Common myeloid progenitor, CD34-positive (primary cell): ENCODE results near the gene SOX30.

Experiments used
- CTCF ChIA-PET: fragments of 350-600 bp; sonication (Branson Sonifier 250); formaldehyde crosslinking; loops from one replicate; lab custom pipeline; 2021; ENCODE audit warnings: antibody characterized with exemption; lab: Charles Lee
- POLR2A ChIA-PET: fragments of 350-600 bp; sonication (Branson Sonifier 250); formaldehyde crosslinking; loops from one replicate; lab custom pipeline; 2021; ENCODE audit warnings: antibody characterized with exemption; lab: Charles Lee
- DNase-seq, 3 donors: peaks; one replicate each; pipeline versions ENCODE4 v3.0.0 to v3.0.0-alpha.2; 2013
- H3K27ac ChIP-seq, 2 experiments: 1 replicate in 1 of 2; 2 replicates in 1 of 2; pipeline ENCODE4 v1.7.0; 2013; ENCODE audit warnings: inconsistent platforms in 2 of 2, low read length in 2 of 2, mild to moderate bottlenecking in 2 of 2, low read depth in 1 of 2, moderate library complexity in 1 of 2; ENCODE audit not compliant: severe bottlenecking in 2 of 2, insufficient read depth in 1 of 2, poor library complexity in 1 of 2
- H3K27me3 ChIP-seq, 5 experiments: replicated peaks in 2 of 5; 1 replicate in 3 of 5; 2 replicates in 2 of 5; pipeline versions ENCODE4 v1.6.1 to v1.7.0; 2013; ENCODE audit warnings: low read length in 4 of 5, mild to moderate bottlenecking in 2 of 5, moderate library complexity in 2 of 5, inconsistent platforms in 1 of 5; ENCODE audit not compliant: insufficient read depth in 5 of 5, control insufficient read depth in 4 of 5
- H3K36me3 ChIP-seq, 4 experiments: 1 replicate in 2 of 4; 2 replicates in 2 of 4; pipeline versions ENCODE4 v1.6.1 to v1.7.0; 2013; ENCODE audit warnings: low read length in 3 of 4, control low read depth in 1 of 4, mild to moderate bottlenecking in 1 of 4; ENCODE audit not compliant: control insufficient read depth in 4 of 4, insufficient read depth in 4 of 4
- H3K4me1 ChIP-seq, 4 experiments: 1 replicate in 3 of 4; 2 replicates in 1 of 4; pipeline versions ENCODE4 v1.6.1 to v1.7.1; 2013; ENCODE audit warnings: low read length in 3 of 4, mild to moderate bottlenecking in 3 of 4, control low read depth in 1 of 4, inconsistent platforms in 1 of 4, moderate library complexity in 1 of 4; ENCODE audit not compliant: control insufficient read depth in 4 of 4, insufficient read depth in 4 of 4; ENCODE audit errors: control extremely low read depth in 1 of 4
- H3K4me3 ChIP-seq, 7 experiments: 1 replicate in 4 of 7; 2 replicates in 3 of 7; pipeline versions ENCODE4 v1.5.1 to v1.7.0; 2013; ENCODE audit warnings: mild to moderate bottlenecking in 7 of 7, low read length in 6 of 7, moderate library complexity in 6 of 7, inconsistent platforms in 2 of 7, low read depth in 2 of 7, control low read depth in 1 of 7; ENCODE audit not compliant: insufficient read depth in 4 of 7, control insufficient read depth in 1 of 7; ENCODE audit errors: extremely low read depth in 1 of 7
- H3K9me3 ChIP-seq, 5 experiments: 1 replicate in 4 of 5; 2 replicates in 1 of 5; pipeline versions ENCODE4 v1.6.1 to v1.7.1; 2013; ENCODE audit warnings: low read length in 4 of 5, mild to moderate bottlenecking in 2 of 5, inconsistent platforms in 1 of 5, low read depth in 1 of 5, moderate library complexity in 1 of 5; ENCODE audit not compliant: control insufficient read depth in 4 of 5, insufficient read depth in 2 of 5; ENCODE audit errors: control extremely low read depth in 1 of 5
- WGBS: methylation state at CpG from one replicate; pipeline ENCODE4 v1.1.5; 2013; ENCODE audit not compliant: insufficient coverage; 5-methylcytosine and 5-hydroxymethylcytosine counted together

The SOX30 gene

GRCh38 chr5:157672976-157673375 lies 20.7 kb upstream of the SOX30 start:
- H3K4me3 ChIP-seq: no peak overlapping the region
- CTCF ChIA-PET: no interaction called here
- H3K4me1 ChIP-seq: peaks cover 4 to 15% (median 13%) of the 10 kb centered on the region in 4 experiments

GRCh38 chr5:157671592-157672330 lies 19.5 kb upstream of the SOX30 start:
- CTCF ChIA-PET: no interaction called here
- 29% methylated on average over 55 of the region's 57 CpGs for WGBS
- POLR2A ChIA-PET: no interaction called here
- no peaks in the 10 kb centered on the region for H3K36me3 ChIP-seq
- DNase-seq: no peak
- peak overlapping the region in 6 of 7 experiments; percentile 56 to 80 (median 64) for H3K4me3 ChIP-seq
- no peak overlapping the region for H3K27ac ChIP-seq
- peaks cover 4 to 15% (median 13%) of the 10 kb centered on the region in 4 experiments for H3K4me1 ChIP-seq
- peaks cover 0 to 41% (median 18%) of the 10 kb centered on the region in 5 experiments for H3K27me3 ChIP-seq
- peaks cover 0 to 4% (median 0%) of the 10 kb centered on the region in 5 experiments for H3K9me3 ChIP-seq

More at GRCh38 chr5:157672976-157673375, 20.7 kb upstream of the SOX30 start:
- H3K27ac ChIP-seq: no peak overlapping the region
- DNase-seq: no peak
- no peaks in the 10 kb centered on the region for H3K36me3 ChIP-seq
- POLR2A ChIA-PET: no interaction called here
- peaks cover 0 to 41% (median 18%) of the 10 kb centered on the region in 5 experiments for H3K27me3 ChIP-seq
- 93% methylated on average over 3 of the region's 8 CpGs for WGBS
- peaks cover 0 to 4% (median 0%) of the 10 kb centered on the region in 5 experiments for H3K9me3 ChIP-seq

GRCh38 chr5:157670662-157671591 lies 18.7 kb upstream of the SOX30 start, which contains the start of gene C5orf52:
Gene C5orf52 (plus strand): TSS chr5:157671533. CDS start chr5:157671615, 82 bp downstream.
- Histone ChIP-seq H3K27me3 (peaks cover 0 to 41% (median 18%) of the 10 kb centered on the region in 5 experiments), H3K27ac (no peak within 1 kb of the TSS), H3K36me3 (no peaks in the 10 kb centered on the region), H3K4me1 (peaks cover 4 to 15% (median 13%) of the 10 kb centered on the region in 4 experiments), H3K4me3 (peak within 1 kb of the TSS; percentile 13 to 80 (median 63)), H3K9me3 (peaks cover 0 to 4% (median 0%) of the 10 kb centered on the region in 5 experiments)
- under 1% methylated on average over 50 of the region's 59 CpGs for WGBS
- ChIA-PET CTCF (interaction anchor here (0.6 to 4.4 kb wide), 5 partner anchors 11 to 373 kb away, joined by 3 to 47 read pairs (median 3); partner anchors contain the start of gene LSM11), POLR2A (no interaction called here)
- peak in 2 of 3 donors; percentile 29 to 45 for DNase-seq

GRCh38 chr5:157669701-157670097 lies 17.5 kb upstream of the SOX30 start:
- H3K4me3 ChIP-seq: no peak overlapping the region
- H3K9me3 ChIP-seq: peaks cover 0 to 4% (median 0%) of the 10 kb centered on the region in 5 experiments
- ChIA-PET POLR2A (no interaction called here), CTCF (interaction anchor here (1.5 to 4.4 kb wide), 4 partner anchors 10 to 74 kb away, joined by 3 to 47 read pairs (median 18); partner anchors contain the start of gene LSM11)
- no peak for DNase-seq
- peaks cover 0 to 40% (median 18%) of the 10 kb centered on the region in 5 experiments for H3K27me3 ChIP-seq
- WGBS: 96% methylated on average over 6 of the region's 6 CpGs
- H3K4me1 ChIP-seq: peaks cover 4 to 15% (median 13%) of the 10 kb centered on the region in 4 experiments
- H3K27ac ChIP-seq: no peak overlapping the region
- no peaks in the 10 kb centered on the region for H3K36me3 ChIP-seq

GRCh38 chr5:157668356-157668755 lies 16.1 kb upstream of the SOX30 start:
- Histone ChIP-seq H3K4me1 (peaks cover 4 to 15% (median 13%) of the 10 kb centered on the region in 4 experiments), H3K36me3 (no peaks in the 10 kb centered on the region), H3K9me3 (peaks cover 0 to 4% (median 0%) of the 10 kb centered on the region in 5 experiments), H3K27ac (no peak overlapping the region), H3K4me3 (no peak overlapping the region), H3K27me3 (peaks cover 0 to 38% (median 18%) of the 10 kb centered on the region in 5 experiments)
- 100% methylated on average over 1 of the region's 1 CpG for WGBS
- ChIA-PET POLR2A (no interaction called here), CTCF (interaction anchor here (1.1 to 4.4 kb wide), 5 partner anchors 11 to 102 kb away, joined by 3 to 47 read pairs (median 13); partner anchors contain the start of gene LSM11)
- DNase-seq: no peak

GRCh38 chr5:157665467-157666070 lies 13.3 kb upstream of the SOX30 start:
- H3K36me3 ChIP-seq: no peaks in the 10 kb centered on the region
- WGBS: 100% methylated on average over 1 of the region's 2 CpGs
- H3K27me3 ChIP-seq: peaks cover 0 to 12% (median 6%) of the 10 kb centered on the region in 5 experiments
- H3K27ac ChIP-seq: no peak overlapping the region
- DNase-seq: peak in 2 of 3 donors; percentile 16 to 19
- CTCF ChIA-PET: no interaction called here
- POLR2A ChIA-PET: no interaction called here
- peaks cover under 1 to 3% (median 3%) of the 10 kb centered on the region in 4 experiments for H3K4me1 ChIP-seq
- no peak overlapping the region for H3K4me3 ChIP-seq
- peaks cover 0 to 3% (median 3%) of the 10 kb centered on the region in 5 experiments for H3K9me3 ChIP-seq
